ENCODE measurements around the gene SPTLC2. TPM values are rescaled to one million over a fixed set of nuclear protein-coding genes. Genes with fewer than 3 reads are reported as not detected.

SPTLC2 gene
- total and polyA plus RNA-seq, 5 donors: 4.8 to 15.8 (median 11.8) TPM

GRCh38 chr14:77482422-77482821, 134.0 kb downstream of the SPTLC2 start:
- intact Hi-C loops (cut with DNase I): no loop called here
- WGBS: 72% methylated on average over 8 of the region's 8 CpGs
- H3K27ac ChIP-seq (ENCODE audit: low read length): no peak overlapping the region
- H3K9me3 ChIP-seq (ENCODE audit: control insufficient read depth, low read length): no peaks in the 10 kb centered on the region
- H3K4me1 ChIP-seq (ENCODE audit: control insufficient read depth, insufficient read depth, low read length): no peaks in the 10 kb centered on the region
- no peaks in the 10 kb centered on the region for H3K27me3 ChIP-seq (ENCODE audit: control insufficient read depth, insufficient read depth)
- H3K4me3 ChIP-seq (ENCODE audit: low read length): no peak overlapping the region
- no peak for ATAC-seq
- DNase-seq: no peak

GRCh38 chr14:77478796-77479195, 137.6 kb downstream of the SPTLC2 start:
- DNase-seq (no peak), ATAC-seq (no peak)
- Histone ChIP-seq H3K4me3 (ENCODE audit: low read length) (no peak overlapping the region), H3K9me3 (ENCODE audit: control insufficient read depth, low read length) (no peaks in the 10 kb centered on the region), H3K27me3 (ENCODE audit: control insufficient read depth, insufficient read depth) (no peaks in the 10 kb centered on the region), H3K27ac (ENCODE audit: low read length) (no peak overlapping the region), H3K4me1 (ENCODE audit: control insufficient read depth, insufficient read depth, low read length) (no peaks in the 10 kb centered on the region)
- intact Hi-C loops (cut with DNase I): no loop called here
- 82% methylated on average over 1 of the region's 1 CpG for WGBS

- intact Hi-C loops (cut with DNase I): no loop called here
- H3K9me3 ChIP-seq (ENCODE audit: control insufficient read depth, low read length): no peaks in the 10 kb centered on the region
- no peaks in the 10 kb centered on the region for H3K27me3 ChIP-seq (ENCODE audit: control insufficient read depth, insufficient read depth)
- H3K27ac ChIP-seq (ENCODE audit: low read length): no peak overlapping the region
- ATAC-seq (no peak), DNase-seq (no peak)
- 89% methylated on average over 5 of the region's 5 CpGs for WGBS
- no peak overlapping the region for H3K4me3 ChIP-seq (ENCODE audit: low read length)
- H3K4me1 ChIP-seq (ENCODE audit: control insufficient read depth, insufficient read depth, low read length): no peaks in the 10 kb centered on the region
Observed at GRCh38 chr14:77478029-77478428, 138.4 kb downstream of the SPTLC2 start.

GRCh38 chr14:77475432-77476115, 140.9 kb downstream of the SPTLC2 start:
- H3K27me3 ChIP-seq (ENCODE audit: control insufficient read depth, insufficient read depth): no peaks in the 10 kb centered on the region
- WGBS: 81% methylated on average over 35 of the region's 35 CpGs
- no peaks in the 10 kb centered on the region for H3K4me1 ChIP-seq (ENCODE audit: control insufficient read depth, insufficient read depth, low read length)
- DNase-seq (no peak), ATAC-seq (peak in 1 of 2 donors; percentile 13)
- intact Hi-C loops (cut with DNase I): no loop called here
- H3K27ac ChIP-seq (ENCODE audit: low read length): no peak overlapping the region
- no peak overlapping the region for H3K4me3 ChIP-seq (ENCODE audit: low read length)
- H3K9me3 ChIP-seq (ENCODE audit: control insufficient read depth, low read length): no peaks in the 10 kb centered on the region

- intact Hi-C loops (cut with DNase I): no loop called here
Observed at GRCh38 chr14:77474479-77475177, 141.8 kb downstream of the SPTLC2 start.

GRCh38 chr14:77473921-77474320, 142.5 kb downstream of the SPTLC2 start:
- Histone ChIP-seq H3K27me3 (ENCODE audit: control insufficient read depth, insufficient read depth) (no peaks in the 10 kb centered on the region), H3K4me3 (ENCODE audit: low read length) (no peak overlapping the region), H3K27ac (ENCODE audit: low read length) (no peak overlapping the region), H3K9me3 (ENCODE audit: control insufficient read depth, low read length) (no peaks in the 10 kb centered on the region), H3K4me1 (ENCODE audit: control insufficient read depth, insufficient read depth, low read length) (no peaks in the 10 kb centered on the region)
- intact Hi-C loops (cut with DNase I): no loop called here
- WGBS: 63% methylated on average over 5 of the region's 5 CpGs
- no peak for ATAC-seq
- DNase-seq: no peak

More at GRCh38 chr14:77474479-77475177, 141.8 kb downstream of the SPTLC2 start:
- H3K27me3 ChIP-seq (ENCODE audit: control insufficient read depth, insufficient read depth): no peaks in the 10 kb centered on the region
- DNase-seq (peak; percentile 40 to 71 (median 69)), ATAC-seq (peak; percentile 49 to 52)
- H3K4me3 ChIP-seq (ENCODE audit: low read length): no peak overlapping the region
- WGBS: 44% methylated on average over 9 of the region's 9 CpGs
- no peaks in the 10 kb centered on the region for H3K9me3 ChIP-seq (ENCODE audit: control insufficient read depth, low read length)
- H3K27ac ChIP-seq (ENCODE audit: low read length): no peak overlapping the region
- no peaks in the 10 kb centered on the region for H3K4me1 ChIP-seq (ENCODE audit: control insufficient read depth, insufficient read depth, low read length)

- 86% methylated on average over 5 of the region's 5 CpGs for WGBS
- ATAC-seq: no peak
- intact Hi-C loops (cut with DNase I): no loop called here
Observed at GRCh38 chr14:77470224-77470870, 146.1 kb downstream of the SPTLC2 start.

GRCh38 chr14:77469539-77469938, 146.9 kb downstream of the SPTLC2 start:
- Histone ChIP-seq H3K27ac (ENCODE audit: low read length) (no peak overlapping the region), H3K4me3 (ENCODE audit: low read length) (no peak overlapping the region), H3K27me3 (ENCODE audit: control insufficient read depth, insufficient read depth) (no peaks in the 10 kb centered on the region), H3K9me3 (ENCODE audit: control insufficient read depth, low read length) (no peaks in the 10 kb centered on the region), H3K4me1 (ENCODE audit: control insufficient read depth, insufficient read depth, low read length) (no peaks in the 10 kb centered on the region)
- ATAC-seq: no peak
- DNase-seq: no peak
- WGBS: 93% methylated on average over 1 of the region's 1 CpG
- intact Hi-C loops (cut with DNase I): no loop called here

More at GRCh38 chr14:77470224-77470870, 146.1 kb downstream of the SPTLC2 start:
- Histone ChIP-seq H3K4me1 (ENCODE audit: control insufficient read depth, insufficient read depth, low read length) (no peaks in the 10 kb centered on the region), H3K4me3 (ENCODE audit: low read length) (no peak overlapping the region), H3K9me3 (ENCODE audit: control insufficient read depth, low read length) (no peaks in the 10 kb centered on the region), H3K27ac (ENCODE audit: low read length) (no peak overlapping the region), H3K27me3 (ENCODE audit: control insufficient read depth, insufficient read depth) (no peaks in the 10 kb centered on the region)
- no peak for DNase-seq

GRCh38 chr14:77469067-77469505, 147.4 kb downstream of the SPTLC2 start:
- Histone ChIP-seq H3K27me3 (ENCODE audit: control insufficient read depth, insufficient read depth) (no peaks in the 10 kb centered on the region), H3K4me1 (ENCODE audit: control insufficient read depth, insufficient read depth, low read length) (no peaks in the 10 kb centered on the region), H3K9me3 (ENCODE audit: control insufficient read depth, low read length) (no peaks in the 10 kb centered on the region), H3K27ac (ENCODE audit: low read length) (no peak overlapping the region), H3K4me3 (ENCODE audit: low read length) (no peak overlapping the region)
- no peak for ATAC-seq
- intact Hi-C loops (cut with DNase I): no loop called here
- WGBS: 90% methylated on average over 14 of the region's 14 CpGs
- no peak for DNase-seq

GRCh38 chr14:77467801-77468200, 148.6 kb downstream of the SPTLC2 start:
- no peak for ATAC-seq
- Histone ChIP-seq H3K9me3 (ENCODE audit: control insufficient read depth, low read length) (no peaks in the 10 kb centered on the region), H3K27me3 (ENCODE audit: control insufficient read depth, insufficient read depth) (no peaks in the 10 kb centered on the region), H3K27ac (ENCODE audit: low read length) (no peak overlapping the region), H3K4me1 (ENCODE audit: control insufficient read depth, insufficient read depth, low read length) (no peaks in the 10 kb centered on the region), H3K4me3 (ENCODE audit: low read length) (no peak overlapping the region)
- intact Hi-C loops (cut with DNase I): no loop called here
- no peak for DNase-seq
- 89% methylated on average over 5 of the region's 5 CpGs for WGBS
